PC-9 (cell line): ENCODE results near the gene SERINC5.

Experiments
- CTCF ChIP-seq: fragments of 200-600 bp; sonication (generic); conservative IDR thresholded peaks from 2 replicates; pipeline ENCODE4 v1.6.1; 2017; ENCODE audit warnings: mixed run types, antibody characterized with exemption, mild to moderate bottlenecking, moderate library complexity
- EZH2 ChIP-seq: fragments of 200-600 bp; sonication (generic); IDR thresholded peaks from 2 replicates; pipeline ENCODE4 v1.8.0; 2017; ENCODE audit warnings: antibody characterized with exemption, low read depth

- TF ChIP-seq CTCF (no peak), EZH2 (no peak)
Measured at GRCh38 chr5:80260461-80260860, 4.6 kb upstream of the SERINC5 start.
